ENCODE data around the gene ELMO3. TPM values are rescaled to one million over a fixed set of nuclear protein-coding genes. Genes with fewer than 3 reads are reported as not detected.

Gene ELMO3
- total RNA-seq, 1 experiment from 2014 or later = 45.8 TPM

- no peak for TF ChIP-seq ELF1 (IDR thresholded peaks at IDR 0.05; ENCODE audit: borderline replicate concordance, low read depth)
- TF ChIP-seq ZBTB33 (IDR thresholded peaks at IDR 0.05; ENCODE audit: extremely low read depth, insufficient replicate concordance, low read length) = no peak
- no peak for TF ChIP-seq EGR1 (IDR thresholded peaks at IDR 0.05; ENCODE audit: low read depth)
- TF ChIP-seq SP1 (IDR thresholded peaks at IDR 0.05; ENCODE audit: low read depth) = no peak
- no peak for TF ChIP-seq CEBPB (IDR thresholded peaks at IDR 0.05; ENCODE audit: low read depth)
- TF ChIP-seq POLR2AphosphoS5 (IDR thresholded peaks at IDR 0.05; ENCODE audit: low read depth, low read length) = no peak; the same call in 1 of the 2 replicates
- no peak for TF ChIP-seq EZH2phosphoT487 (IDR thresholded peaks at IDR 0.05; ENCODE audit: borderline replicate concordance)
- no peak for TF ChIP-seq CTCF (IDR thresholded peaks at IDR 0.05 in 2 of 3, conservative IDR thresholded peaks at IDR 0.05 in 1 of 3; ENCODE audit: borderline replicate concordance in 1 of 3, insufficient read depth in 1 of 3, low read depth in 2 of 3, low read length in 2 of 3)
- no peak for TF ChIP-seq MAX (IDR thresholded peaks at IDR 0.05)
- TF ChIP-seq CBX3 (IDR thresholded peaks at IDR 0.05; ENCODE audit: low read depth) = no peak
- TF ChIP-seq FOSL1 (IDR thresholded peaks at IDR 0.05; ENCODE audit: low read depth) = no peak
- ChIA-PET RAD21 (ENCODE audit: low non-redundant PET in 1 of 2, low total read pairs in 2 of 2, uncharacterized antibody in 2 of 2, unreplicated experiment in 2 of 2) (interaction anchor here in 1 of 2 experiments (0.7 kb wide), 1 partner anchor 92 kb away, joined by 4 read pairs; no protein-coding TSS in a partner anchor), CTCF (interaction anchor here (0.6 to 2.6 kb wide), 9 partner anchors 9 to 284 kb away, joined by 3 to 13 read pairs (median 4); partner anchors contain the start of genes CES3, ELMO3, NOL3 and TMEM208), POLR2A (interaction anchor here (1.0 to 2.7 kb wide), 5 partner anchors 9 to 47 kb away, joined by 3 to 13 read pairs (median 7); partner anchors contain the start of genes ELMO3 and TMEM208)
- no peaks in the 10 kb centered on the region for H3K36me3 ChIP-seq (ENCODE audit: control insufficient read depth in 1 of 2, insufficient read depth in 2 of 2, low read length in 2 of 2)
- peaks cover 51 to 81% of the 10 kb centered on the region in 2 experiments for H3K4me1 ChIP-seq (ENCODE audit: control insufficient read depth in 1 of 2, insufficient read depth in 2 of 2, low read length in 2 of 2)
- peak overlapping the region; percentile 94 for H3K4me2 ChIP-seq (ENCODE audit: low read length)
- H3K79me2 ChIP-seq (ENCODE audit: insufficient read depth, low read length) = peaks cover 52% of the 10 kb centered on the region
- peak overlapping the region; percentile 87 for H3K9ac ChIP-seq (ENCODE audit: low read length)
- peak overlapping the region; percentile 92 for H3K27ac ChIP-seq (ENCODE audit: low read depth, low read length)
- no peaks in the 10 kb centered on the region for H3K9me2 ChIP-seq (ENCODE audit: insufficient read depth)
- ATAC-seq (no peak), DNase-seq (ENCODE audit: low read depth, low spot score) (no peak)
- intact Hi-C loops (cut with micrococcal nuclease) = loop anchor here (2.0 to 5.0 kb wide), 2 partner anchors 31 to 172 kb away; partner anchors contain the start of gene ZDHHC1
- peak overlapping the region; percentile 71 to 92 for H3K4me3 ChIP-seq (replicated peaks in 1 of 2; ENCODE audit: low read depth in 1 of 2, low read length in 2 of 2)
- no peak overlapping the region for H2AFZ ChIP-seq (ENCODE audit: low read depth, low read length, poor library complexity, severe bottlenecking)
- no peaks in the 10 kb centered on the region for H4K20me1 ChIP-seq (ENCODE audit: insufficient read depth)
- no TSS peak for BruUV-seq (replicated peaks)
- H3K9me3 ChIP-seq (ENCODE audit: control insufficient read depth in 1 of 2, insufficient read depth in 1 of 2, low read depth in 1 of 2, low read length in 2 of 2) = no peaks in the 10 kb centered on the region
- no peaks in the 10 kb centered on the region for H3K27me3 ChIP-seq (ENCODE audit: insufficient read depth, low read length)
Measured at GRCh38 chr16:67245674-67246080, 46.7 kb downstream of the ELMO3 start.

All from HCT116 (cell line).